PFSK-1 (cell line): ENCODE data around the gene MCUR1.

ENCODE experiments used
- FOXP2 ChIP-seq: optimal IDR thresholded peaks from 2 replicates; pipeline ENCODE3; 2011; ENCODE audit warnings: borderline replicate concordance, control low read depth, inconsistent platforms; ENCODE audit not compliant: insufficient read depth; ENCODE audit errors: extremely low read length, extremely low read depth
- POLR2AphosphoS5 ChIP-seq: IDR thresholded peaks from 2 replicates; pipeline ENCODE4 v1.6.1; 2012; ENCODE audit warnings: low read depth, mild to moderate bottlenecking, control low read depth, low read length, moderate library complexity
- SIN3A ChIP-seq: IDR thresholded peaks from 2 replicates; pipeline ENCODE4 v1.6.1; 2012; ENCODE audit warnings: mild to moderate bottlenecking, low read length, moderate library complexity, borderline replicate concordance; ENCODE audit not compliant: insufficient read depth
- TAF1 ChIP-seq: IDR thresholded peaks from 2 replicates; pipeline ENCODE4 v1.6.1; 2012; ENCODE audit warnings: low read length, control low read depth, borderline replicate concordance; ENCODE audit not compliant: insufficient read depth
- TF ChIP-seq, protein P1 (sequence below), 2 experiments: IDR thresholded peaks; 2 replicates each; pipeline versions ENCODE4 v1.6.1 to v1.8.0; 2011 to 2012; ENCODE audit warnings: low read depth in 2 of 2, low read length in 2 of 2, control low read depth in 1 of 2, inconsistent platforms in 1 of 2, mild to moderate bottlenecking in 1 of 2, moderate library complexity in 1 of 2; ENCODE audit not compliant: insufficient read depth in 1 of 2

The MCUR1 gene

DNA sequence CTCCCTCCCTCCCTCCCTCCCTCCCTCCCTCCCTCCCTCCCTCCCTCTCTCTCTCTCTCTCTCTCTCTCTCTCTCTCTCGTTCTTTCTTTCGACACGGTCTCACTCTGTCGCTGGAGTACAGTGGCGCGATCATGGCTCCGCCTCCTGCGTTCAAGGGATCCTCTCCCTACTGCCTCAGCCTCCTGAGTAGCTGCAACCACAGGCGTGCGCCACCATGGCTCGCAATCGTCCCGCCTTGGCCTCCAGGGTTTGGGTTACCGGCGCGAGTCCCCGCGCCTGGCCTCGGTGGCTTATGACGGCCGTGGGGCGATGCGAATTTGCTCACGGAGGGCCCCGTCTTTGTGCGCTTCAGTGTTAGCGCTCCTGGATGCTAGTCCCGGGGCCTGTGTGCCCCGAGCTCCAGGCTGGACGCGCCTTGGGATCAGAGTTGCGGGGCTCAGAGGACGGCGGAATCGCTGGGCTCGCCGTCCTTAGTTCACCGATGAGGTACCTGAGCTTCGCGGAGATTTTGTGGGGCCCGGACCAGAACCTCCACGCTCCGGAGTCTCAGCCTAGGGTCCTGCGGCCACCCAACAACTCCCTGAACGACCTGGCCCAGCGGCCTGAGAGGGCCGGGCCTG, 45.2 kb downstream of the MCUR1 start:
- TF ChIP-seq, protein P1, sequence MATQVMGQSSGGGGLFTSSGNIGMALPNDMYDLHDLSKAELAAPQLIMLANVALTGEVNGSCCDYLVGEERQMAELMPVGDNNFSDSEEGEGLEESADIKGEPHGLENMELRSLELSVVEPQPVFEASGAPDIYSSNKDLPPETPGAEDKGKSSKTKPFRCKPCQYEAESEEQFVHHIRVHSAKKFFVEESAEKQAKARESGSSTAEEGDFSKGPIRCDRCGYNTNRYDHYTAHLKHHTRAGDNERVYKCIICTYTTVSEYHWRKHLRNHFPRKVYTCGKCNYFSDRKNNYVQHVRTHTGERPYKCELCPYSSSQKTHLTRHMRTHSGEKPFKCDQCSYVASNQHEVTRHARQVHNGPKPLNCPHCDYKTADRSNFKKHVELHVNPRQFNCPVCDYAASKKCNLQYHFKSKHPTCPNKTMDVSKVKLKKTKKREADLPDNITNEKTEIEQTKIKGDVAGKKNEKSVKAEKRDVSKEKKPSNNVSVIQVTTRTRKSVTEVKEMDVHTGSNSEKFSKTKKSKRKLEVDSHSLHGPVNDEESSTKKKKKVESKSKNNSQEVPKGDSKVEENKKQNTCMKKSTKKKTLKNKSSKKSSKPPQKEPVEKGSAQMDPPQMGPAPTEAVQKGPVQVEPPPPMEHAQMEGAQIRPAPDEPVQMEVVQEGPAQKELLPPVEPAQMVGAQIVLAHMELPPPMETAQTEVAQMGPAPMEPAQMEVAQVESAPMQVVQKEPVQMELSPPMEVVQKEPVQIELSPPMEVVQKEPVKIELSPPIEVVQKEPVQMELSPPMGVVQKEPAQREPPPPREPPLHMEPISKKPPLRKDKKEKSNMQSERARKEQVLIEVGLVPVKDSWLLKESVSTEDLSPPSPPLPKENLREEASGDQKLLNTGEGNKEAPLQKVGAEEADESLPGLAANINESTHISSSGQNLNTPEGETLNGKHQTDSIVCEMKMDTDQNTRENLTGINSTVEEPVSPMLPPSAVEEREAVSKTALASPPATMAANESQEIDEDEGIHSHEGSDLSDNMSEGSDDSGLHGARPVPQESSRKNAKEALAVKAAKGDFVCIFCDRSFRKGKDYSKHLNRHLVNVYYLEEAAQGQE (IDR thresholded peaks at IDR 0.05; ENCODE audit: insufficient read depth in 1 of 2, low read depth in 2 of 2, low read length in 2 of 2) = no peak
- TF ChIP-seq TAF1 (no peak), POLR2AphosphoS5 (no peak), FOXP2 (no peak), SIN3A (no peak)

DNA sequence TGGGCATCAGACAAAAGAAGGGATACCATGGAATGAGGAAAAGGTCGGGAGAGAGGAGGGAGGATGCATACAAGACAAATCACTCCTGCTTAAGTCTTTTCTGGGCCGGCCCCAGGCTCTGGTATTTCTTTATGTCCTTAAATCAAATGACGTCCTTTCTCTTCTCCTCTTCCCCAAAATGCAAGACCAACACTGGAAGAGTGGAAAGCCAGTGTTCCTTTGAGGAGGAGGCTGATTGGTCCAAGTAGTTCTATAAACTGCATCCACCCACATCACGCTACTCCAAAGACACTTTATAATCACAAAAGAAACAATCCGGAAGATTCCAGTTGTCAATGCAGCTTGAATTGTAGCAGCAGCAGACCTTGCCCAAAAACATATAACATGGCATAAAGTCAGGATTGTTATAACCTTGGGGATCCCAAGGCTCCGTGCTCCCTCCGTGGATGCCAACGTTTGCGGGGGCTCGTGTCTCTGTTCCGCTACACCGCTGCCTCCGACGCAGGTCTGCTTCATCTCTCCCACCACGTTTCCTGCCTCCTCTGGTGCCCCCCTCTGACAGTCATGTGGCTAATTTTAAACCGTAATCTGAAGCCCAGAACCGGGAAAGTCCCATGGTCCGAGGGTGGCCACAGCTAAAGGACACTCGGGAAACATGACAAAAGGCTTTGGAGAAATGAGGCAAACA, 47.1 kb downstream of the MCUR1 start:
- TF ChIP-seq POLR2AphosphoS5 (no peak), FOXP2 (no peak), SIN3A (no peak), TAF1 (no peak)
- TF ChIP-seq, protein P1 (IDR thresholded peaks at IDR 0.05; ENCODE audit: insufficient read depth in 1 of 2, low read depth in 2 of 2, low read length in 2 of 2) = no peak

DNA sequence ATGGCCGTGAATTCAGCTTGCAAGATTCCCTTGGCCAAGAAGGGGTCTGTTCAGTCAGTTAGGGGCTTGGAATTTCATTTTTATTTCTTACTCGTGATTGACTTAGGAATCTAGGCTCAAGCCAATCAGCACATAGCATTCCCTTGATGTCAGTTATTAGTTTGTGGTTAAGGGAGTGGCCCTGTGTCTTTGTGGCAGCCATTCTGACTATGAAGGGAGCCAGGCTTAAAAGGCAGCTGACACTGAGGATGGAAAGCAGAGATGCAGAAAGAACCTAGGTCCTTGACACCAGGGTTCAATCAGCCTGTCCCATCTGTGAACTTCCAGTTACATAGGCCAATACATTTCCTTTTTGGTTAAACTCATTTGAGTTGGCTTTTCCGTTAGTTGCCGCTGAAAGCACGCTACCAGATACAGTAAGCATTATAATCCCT, 48.1 kb downstream of the MCUR1 start:
- TF ChIP-seq FOXP2 = no peak
- TF ChIP-seq, protein P1 (IDR thresholded peaks at IDR 0.05; ENCODE audit: insufficient read depth in 1 of 2, low read depth in 2 of 2, low read length in 2 of 2) = no peak
- no peak for TF ChIP-seq TAF1
- no peak for TF ChIP-seq POLR2AphosphoS5
- no peak for TF ChIP-seq SIN3A

DNA sequence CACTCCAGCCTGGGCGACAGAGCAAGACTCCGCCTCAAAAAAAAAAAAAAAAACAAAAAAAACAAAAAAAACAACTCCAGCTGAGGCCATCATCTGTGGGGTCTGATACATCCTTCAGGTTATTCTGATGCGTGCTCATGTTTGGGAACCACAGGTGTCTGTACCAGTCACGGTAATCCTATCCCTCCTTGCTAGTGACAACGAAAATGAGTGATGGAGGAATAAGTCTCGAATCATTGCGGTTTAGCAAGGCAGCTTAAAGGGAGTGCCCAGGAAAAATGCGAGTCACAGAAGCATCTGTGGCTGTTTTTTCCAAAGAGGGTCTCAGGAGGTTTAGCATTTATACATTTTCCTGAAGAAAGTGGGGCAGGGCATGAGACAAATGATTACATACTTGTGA, 48.8 kb downstream of the MCUR1 start:
- TF ChIP-seq TAF1 (no peak), POLR2AphosphoS5 (no peak), FOXP2 (no peak)
- TF ChIP-seq, protein P1 (IDR thresholded peaks at IDR 0.05; ENCODE audit: insufficient read depth in 1 of 2, low read depth in 2 of 2, low read length in 2 of 2) = no peak
